CD14-positive monocyte (primary cell): Measurements from ENCODE around the gene KBTBD12. TPM values are rescaled to one million over a fixed set of nuclear protein-coding genes. Genes with fewer than 3 reads are reported as not detected.

Experiments used
- DNase-seq, 3 donors: peaks; one replicate each; pipeline ENCODE4 v3.0.0-alpha.2; 2011 to 2022
- H2AFZ ChIP-seq: 2 replicates; pipeline ENCODE4 v1.6.0; 2012; ENCODE audit warnings: mild to moderate bottlenecking, low read depth, low read length, inconsistent platforms; ENCODE audit not compliant: insufficient read depth, poor library complexity, severe bottlenecking
- H3K27ac ChIP-seq, 2 donors: 1 replicate in 1 of 2; 2 replicates in 1 of 2; pipeline ENCODE4 v1.5.1; 2012 to 2013; ENCODE audit warnings: low read length in 2 of 2, control low read depth in 1 of 2, inconsistent platforms in 1 of 2, low read depth in 1 of 2, mild to moderate bottlenecking in 1 of 2
- H3K27me3 ChIP-seq, 2 donors: one replicate each; pipeline versions ENCODE4 v1.6.0 to v1.6.1; 2011 to 2013; ENCODE audit warnings: low read length in 2 of 2; ENCODE audit not compliant: control insufficient read depth in 2 of 2, insufficient read depth in 2 of 2
- H3K36me3 ChIP-seq, 2 donors: replicated peaks in 1 of 2; 1 replicate in 1 of 2; 2 replicates in 1 of 2; pipeline versions ENCODE4 v1.5.1 to v1.6.1; 2012 to 2013; ENCODE audit warnings: low read length in 2 of 2, control low read depth in 1 of 2, inconsistent platforms in 1 of 2, mild to moderate bottlenecking in 1 of 2; ENCODE audit not compliant: insufficient read depth in 2 of 2, control insufficient read depth in 1 of 2
- H3K4me1 ChIP-seq, 2 donors: 1 replicate in 1 of 2; 2 replicates in 1 of 2; pipeline versions ENCODE4 v1.5.1 to v1.6.1; 2012 to 2013; ENCODE audit warnings: low read length in 2 of 2, control low read depth in 1 of 2, inconsistent platforms in 1 of 2, mild to moderate bottlenecking in 1 of 2, moderate library complexity in 1 of 2; ENCODE audit not compliant: insufficient read depth in 2 of 2, control insufficient read depth in 1 of 2
- H3K4me2 ChIP-seq: replicated peaks from 2 replicates; pipeline ENCODE3; 2012; ENCODE audit warnings: low read length, moderate library complexity, mild to moderate bottlenecking; ENCODE audit not compliant: poor library complexity, severe bottlenecking; ENCODE audit errors: extremely low read depth
- H3K4me3 ChIP-seq, 3 experiments: fragments of 200-600 bp in 1 of 3; sonication (generic) in 1 of 3; replicated peaks in 1 of 3; 1 replicate in 2 of 3; 2 replicates in 1 of 3; pipeline ENCODE4 v1.5.1; 2011 to 2013; ENCODE audit warnings: low read length in 3 of 3, mild to moderate bottlenecking in 3 of 3, control low read depth in 2 of 3, low read depth in 2 of 3, inconsistent platforms in 1 of 3, moderate library complexity in 1 of 3
- H3K79me2 ChIP-seq: 2 replicates; pipeline ENCODE4 v1.6.0; 2012; ENCODE audit warnings: mild to moderate bottlenecking, control low read depth, inconsistent platforms, low read length, moderate library complexity; ENCODE audit not compliant: insufficient read depth
- H3K9ac ChIP-seq: 2 replicates; pipeline ENCODE4 v1.6.0; 2017; ENCODE audit warnings: low read length, mild to moderate bottlenecking; ENCODE audit not compliant: insufficient read depth, poor library complexity, severe bottlenecking
- H3K9me3 ChIP-seq, 2 donors: replicated peaks in 1 of 2; 1 replicate in 1 of 2; 2 replicates in 1 of 2; pipeline versions ENCODE4 v1.5.1 to v1.6.1; 2012 to 2013; ENCODE audit warnings: low read length in 2 of 2, control low read depth in 1 of 2; ENCODE audit not compliant: control insufficient read depth in 1 of 2, insufficient read depth in 1 of 2
- H4K20me1 ChIP-seq: 2 replicates; pipeline ENCODE4 v1.6.0; 2012; ENCODE audit warnings: mild to moderate bottlenecking, low read length, control low read depth, moderate library complexity; ENCODE audit not compliant: insufficient read depth
- H3K27ac Mint-ChIP-seq, 7 donors: one replicate each; pipeline ENCODE4 v1.8.0; 2020; ENCODE audit warnings: mild to moderate bottlenecking in 7 of 7, mixed read lengths in 7 of 7, moderate library complexity in 6 of 7, inconsistent platforms in 2 of 7
- H3K27me3 Mint-ChIP-seq, 3 donors: one replicate each; pipeline ENCODE4 v1.8.0; 2021 to 2022; ENCODE audit warnings: low read depth in 3 of 3, mild to moderate bottlenecking in 3 of 3, mixed read lengths in 3 of 3, moderate library complexity in 3 of 3, inconsistent platforms in 1 of 3
- H3K36me3 Mint-ChIP-seq, 2 donors: one replicate each; pipeline ENCODE4 v1.8.0; 2020; ENCODE audit warnings: mixed read lengths in 2 of 2, inconsistent platforms in 1 of 2, mild to moderate bottlenecking in 1 of 2
- H3K4me1 Mint-ChIP-seq: one replicate; pipeline ENCODE4 v1.8.0; 2020; ENCODE audit warnings: mild to moderate bottlenecking, mixed read lengths
- H3K4me3 Mint-ChIP-seq, 2 donors: one replicate each; pipeline ENCODE4 v1.8.0; 2020; ENCODE audit warnings: mild to moderate bottlenecking in 2 of 2, mixed read lengths in 2 of 2, moderate library complexity in 1 of 2
- H3K9me3 Mint-ChIP-seq, 7 donors: one replicate each; pipeline ENCODE4 v1.8.0; 2020 to 2022; ENCODE audit warnings: mixed read lengths in 7 of 7, mild to moderate bottlenecking in 6 of 7, moderate library complexity in 6 of 7, inconsistent platforms in 2 of 7
- CTCF ChIP-seq: fragments of 200-600 bp; IDR thresholded peaks from one replicate; pipeline ENCODE4 v1.8.0; 2022; ENCODE audit warnings: antibody characterized with exemption, mild to moderate bottlenecking
- WGBS: methylation state at CpG from one replicate; pipeline ENCODE4 v1.1.5; 2013; ENCODE audit warnings: missing lambda C conversion rate; ENCODE audit not compliant: insufficient coverage; 5-methylcytosine and 5-hydroxymethylcytosine counted together
- intact Hi-C, 2 donors: fragments of 100-400 bp; cut with micrococcal nuclease; formaldehyde crosslinking; loops; one replicate each; pipeline versions ENCODE4 v1.15.0 to v1.15.1; 2023
- polyA plus RNA-seq, 3 donors: library from polyadenylated mRNA; depleted of rRNA in 1 of 3; unstranded in 2 of 3; stranded (reverse) in 1 of 3; fragments of 300-500 nt in 2 of 3; fragments of >200 nt in 1 of 3; fragmentation: Illumina TruSeq in 2 of 3; gene quantifications; 1 replicate in 2 of 3; 2 replicates in 1 of 3; pipeline ENCODE4 v1.2.3, GENCODE V29; 2012 to 2021

The KBTBD12 gene
- polyA plus RNA-seq, 3 donors = not detected

GRCh38 chr3:127999509-128000106, 84.6 kb downstream of the KBTBD12 start:
- H3K36me3 ChIP-seq = no peaks in the 10 kb centered on the region
- peaks cover 0 to 4% (median 0%) of the 10 kb centered on the region in 7 donors for H3K9me3 Mint-ChIP-seq
- H3K27me3 Mint-ChIP-seq = peaks cover 2 to 12% (median 8%) of the 10 kb centered on the region in 3 donors

DNA sequence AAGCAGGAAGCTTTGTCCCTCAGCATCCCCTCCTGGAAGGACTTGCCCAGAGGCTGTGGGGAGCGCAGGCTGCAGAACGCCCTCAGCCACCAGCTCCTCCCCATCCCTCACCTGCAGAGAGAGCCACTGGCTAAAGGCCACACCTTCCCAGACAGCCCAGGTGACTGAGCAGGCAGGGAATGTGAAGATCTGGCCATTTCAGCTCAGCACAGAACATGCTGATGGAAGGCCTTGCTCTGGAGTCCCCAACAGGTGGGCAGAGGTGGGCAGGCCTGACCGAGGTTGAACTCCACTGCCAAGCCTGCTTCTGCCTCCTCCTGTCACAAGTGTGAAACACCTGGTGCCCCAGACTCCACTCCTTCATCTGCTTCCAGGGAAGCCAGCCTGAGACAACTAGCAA, 86.5 kb downstream of the KBTBD12 start:
- no peak for TF ChIP-seq CTCF
- Histone ChIP-seq H3K4me2 (no peak overlapping the region), H3K4me3 (no peak overlapping the region), H3K9me3 (no peaks in the 10 kb centered on the region), H3K9ac (no peak overlapping the region), H3K79me2 (no peaks in the 10 kb centered on the region), H3K27ac (no peak overlapping the region), H3K27me3 (no peaks in the 10 kb centered on the region), H3K4me1 (no peaks in the 10 kb centered on the region), H4K20me1 (no peaks in the 10 kb centered on the region), H3K36me3 (no peaks in the 10 kb centered on the region), H2AFZ (no peak overlapping the region)
- Mint-ChIP-seq H3K4me1 (no peaks in the 10 kb centered on the region), H3K4me3 (no peak overlapping the region), H3K9me3 (peaks cover 0 to 4% (median 0%) of the 10 kb centered on the region in 7 donors), H3K36me3 (no peaks in the 10 kb centered on the region), H3K27me3 (peaks cover 6 to 13% (median 10%) of the 10 kb centered on the region in 3 donors), H3K27ac (no peak overlapping the region)
- intact Hi-C loops = no loop called here
- DNase-seq = no peak
- 46% methylated on average over 2 of the region's 3 CpGs for WGBS

More at GRCh38 chr3:127999509-128000106, 84.6 kb downstream of the KBTBD12 start:
- H2AFZ ChIP-seq = no peak overlapping the region
- no peak for DNase-seq
- H3K27ac ChIP-seq = no peak overlapping the region
- H3K9me3 ChIP-seq = no peaks in the 10 kb centered on the region
- no peak overlapping the region for H3K4me2 ChIP-seq
- H4K20me1 ChIP-seq = no peaks in the 10 kb centered on the region
- no peak for TF ChIP-seq CTCF
- H3K27me3 ChIP-seq = no peaks in the 10 kb centered on the region
- no peaks in the 10 kb centered on the region for H3K4me1 ChIP-seq
- Mint-ChIP-seq H3K4me1 (no peaks in the 10 kb centered on the region), H3K4me3 (no peak overlapping the region), H3K36me3 (no peaks in the 10 kb centered on the region), H3K27ac (no peak overlapping the region)
- no peaks in the 10 kb centered on the region for H3K79me2 ChIP-seq
- WGBS = 89% methylated on average over 5 of the region's 6 CpGs
- H3K4me3 ChIP-seq = no peak overlapping the region
- intact Hi-C loops = no loop called here
- H3K9ac ChIP-seq = no peak overlapping the region
